ENCODE measurements around the gene HDGFL2.

HDGFL2 gene

DNA sequence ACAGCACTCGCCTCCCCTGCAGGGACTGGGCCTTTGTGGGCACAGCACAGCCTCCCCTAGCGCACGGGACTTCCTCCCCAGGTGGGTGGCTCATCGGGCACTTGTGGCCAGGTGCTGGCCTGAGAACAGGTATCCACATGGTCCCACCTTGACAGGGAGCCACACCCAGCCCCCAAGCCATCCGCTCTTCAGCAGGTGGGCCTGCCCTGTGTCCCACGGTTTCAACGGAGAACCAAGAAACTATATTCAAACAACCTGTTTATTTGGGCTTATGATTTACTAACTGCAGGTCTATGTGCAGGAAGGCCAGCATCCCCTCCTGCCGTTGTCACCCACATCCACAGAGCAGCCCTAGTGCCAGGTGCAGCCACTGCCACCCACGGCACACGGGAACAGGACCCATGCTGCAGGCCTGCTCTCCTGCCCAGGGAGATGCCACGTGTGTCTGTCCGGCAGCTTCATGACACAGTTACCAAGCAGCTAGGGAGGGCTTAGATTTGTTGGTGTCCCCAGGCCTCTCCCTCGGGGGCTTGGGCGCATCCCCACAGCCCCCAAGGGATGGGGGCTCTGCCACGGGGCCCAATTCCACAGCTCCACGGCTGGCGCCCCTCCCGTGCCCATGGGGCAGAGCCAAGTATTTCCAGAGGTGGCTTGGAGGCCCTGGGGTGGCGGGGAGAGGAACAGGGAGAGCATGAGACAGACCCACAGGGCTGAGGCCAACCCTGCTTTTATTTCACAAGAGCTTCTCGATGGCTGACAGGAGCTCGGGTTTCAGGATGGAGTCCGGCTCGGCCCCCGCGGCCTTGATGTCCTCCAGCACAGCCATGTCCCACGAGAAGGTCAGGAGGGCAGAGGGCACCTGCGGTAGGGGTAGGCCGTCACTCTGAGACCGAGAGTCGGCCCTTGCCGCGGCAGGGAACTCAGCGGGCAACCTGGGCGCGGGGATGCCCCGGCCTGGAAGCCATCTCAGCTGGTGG lies 27.0 kb upstream of the HDGFL2 start:
- no peak for DNase-seq (ENCODE audit: low read depth in 2 of 2)

DNA sequence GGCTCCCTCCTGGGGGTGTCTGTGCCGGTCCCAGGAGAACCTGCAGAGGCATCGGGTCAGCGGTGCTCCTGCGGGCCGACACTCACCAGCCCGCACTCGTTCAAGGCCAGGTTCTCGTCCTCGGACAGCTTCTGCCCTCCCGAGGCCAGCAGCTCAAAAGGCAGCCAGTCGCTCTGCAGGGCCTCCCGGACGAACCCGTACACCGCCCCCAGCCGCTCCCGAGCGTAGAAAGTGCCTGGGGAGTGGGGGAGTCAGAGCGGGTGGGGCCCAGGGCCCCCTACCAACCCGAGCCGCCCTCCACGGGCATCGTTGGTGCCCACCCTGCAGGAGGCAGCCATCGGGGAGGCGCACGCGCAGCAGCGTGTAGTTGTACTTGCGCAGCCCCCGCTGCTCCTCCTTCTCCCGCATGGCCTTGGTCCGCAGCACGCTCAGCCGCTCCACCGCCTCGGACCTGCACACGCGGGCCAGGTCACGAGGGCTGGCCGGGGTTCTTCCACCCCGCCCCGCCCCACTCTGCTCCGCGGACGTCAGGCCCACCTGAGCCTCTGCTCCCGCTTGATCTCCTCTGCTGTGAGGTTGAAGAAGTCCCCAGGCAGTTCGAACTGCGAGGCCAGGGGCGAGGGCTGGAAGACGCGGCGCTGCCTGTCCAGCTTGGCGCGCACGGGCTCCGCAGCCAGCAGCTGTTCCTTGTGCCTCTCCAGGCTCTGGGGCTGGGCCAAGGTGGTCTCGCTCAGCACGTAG lies 26.0 kb upstream of the HDGFL2 start:
- DNase-seq (ENCODE audit: low read depth in 2 of 2), result no peak

DNA sequence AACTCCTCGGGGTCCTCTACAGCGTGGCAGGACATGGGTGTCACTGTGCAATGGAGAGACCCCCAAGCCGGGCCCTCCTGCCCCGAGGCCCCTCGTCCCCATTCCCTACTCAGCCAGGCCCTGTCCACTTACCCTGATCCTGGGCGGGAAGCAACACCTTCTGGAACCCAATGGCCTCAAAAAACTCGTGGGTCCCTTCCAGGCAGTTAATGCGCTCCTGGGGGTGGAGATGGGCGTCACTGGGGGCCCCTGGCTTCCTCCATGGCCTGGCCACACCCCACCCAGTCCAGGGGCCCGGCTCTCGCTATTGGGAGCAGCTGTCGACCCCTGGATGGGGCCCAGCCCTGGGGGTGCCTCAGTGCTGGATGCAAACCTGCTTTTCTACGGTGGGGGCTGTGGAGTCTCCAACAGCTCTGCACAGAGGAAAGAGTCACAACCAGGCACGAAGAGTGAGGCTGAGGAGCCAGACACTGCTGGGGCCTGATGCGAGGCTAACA lies 25.3 kb upstream of the HDGFL2 start:
- no peak for DNase-seq (ENCODE audit: low read depth in 2 of 2)

DNA sequence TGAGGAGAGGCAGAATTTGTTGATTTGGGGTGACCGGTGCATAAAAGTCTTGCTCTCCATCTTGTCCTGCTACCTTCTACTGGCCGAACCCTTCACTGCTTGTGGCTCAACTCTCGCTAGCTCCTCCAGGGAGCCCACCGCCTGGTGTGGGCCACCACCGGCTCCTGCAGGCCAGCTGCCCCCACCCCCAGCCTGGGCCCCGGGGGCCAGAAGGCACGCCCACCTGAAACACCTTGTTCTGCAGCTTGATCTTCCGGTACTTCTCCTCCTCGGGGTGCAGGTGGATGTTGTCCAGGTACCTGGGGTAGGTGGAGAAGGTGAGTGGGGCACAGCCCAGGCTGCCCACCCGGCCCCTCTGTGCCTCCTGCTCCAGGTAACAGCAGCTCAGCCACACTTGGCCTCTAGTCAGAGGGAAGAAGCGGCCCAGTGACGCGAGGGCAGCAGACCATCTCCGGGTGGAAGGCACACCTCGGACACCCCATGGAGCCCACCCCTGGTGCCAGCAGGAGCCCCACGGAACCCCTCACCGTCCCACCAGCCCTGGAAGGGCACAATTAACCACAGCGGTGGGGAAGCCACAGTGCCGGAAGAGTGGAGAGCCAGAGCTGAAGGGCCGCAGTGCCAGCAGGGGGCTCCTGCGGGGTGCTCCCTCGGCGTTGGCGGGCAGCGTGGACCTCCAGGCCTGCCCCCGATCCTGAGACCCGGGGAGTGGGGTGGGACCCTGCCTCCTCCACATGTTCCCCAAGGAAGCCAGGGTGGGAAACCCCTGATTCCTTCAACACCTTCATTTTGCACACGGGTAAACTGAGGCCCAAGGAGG lies 24.6 kb upstream of the HDGFL2 start:
- DNase-seq (ENCODE audit: low read depth in 2 of 2), result no peak

DNA sequence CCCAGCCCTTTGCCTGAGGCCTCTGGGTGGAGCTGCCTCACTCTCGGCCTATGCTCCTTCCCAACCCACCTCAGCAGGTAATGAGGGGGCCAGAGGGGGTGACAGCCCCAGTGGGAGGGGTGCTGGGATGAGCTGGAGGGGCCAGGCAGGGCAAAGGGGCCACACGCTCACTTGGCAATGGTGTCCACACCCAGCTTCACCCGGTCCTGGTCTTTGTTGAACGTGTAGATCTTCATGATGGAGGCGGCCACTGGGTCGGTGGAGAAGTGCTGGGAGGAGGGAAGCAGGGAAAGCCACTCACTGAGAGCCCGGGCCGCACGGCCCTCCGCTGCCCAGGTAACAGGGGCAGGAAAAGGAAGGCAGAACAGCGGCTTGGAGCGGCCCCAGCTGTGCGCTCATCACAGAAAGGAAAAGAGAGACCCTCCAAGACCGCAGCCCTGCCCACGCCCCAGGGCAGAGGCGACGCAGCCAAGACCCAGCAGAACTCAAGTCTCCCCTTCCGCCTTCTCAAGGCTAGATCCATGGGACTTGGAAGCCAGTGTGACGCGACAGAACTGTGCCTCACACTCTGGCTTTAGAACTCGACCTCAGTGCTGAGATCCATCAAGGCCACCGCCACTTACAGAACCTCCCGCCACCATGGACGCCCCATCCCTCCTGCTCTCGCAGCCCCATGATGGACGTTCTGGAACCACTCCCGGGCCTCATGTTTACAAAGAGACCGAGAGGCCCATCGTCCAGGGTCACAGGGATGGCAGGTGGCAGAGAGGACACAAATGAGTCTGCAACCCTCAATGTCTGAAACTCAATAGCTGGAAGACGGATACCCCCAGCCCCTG lies 23.7 kb upstream of the HDGFL2 start:
- no peak for DNase-seq (ENCODE audit: low read depth in 2 of 2)

DNA sequence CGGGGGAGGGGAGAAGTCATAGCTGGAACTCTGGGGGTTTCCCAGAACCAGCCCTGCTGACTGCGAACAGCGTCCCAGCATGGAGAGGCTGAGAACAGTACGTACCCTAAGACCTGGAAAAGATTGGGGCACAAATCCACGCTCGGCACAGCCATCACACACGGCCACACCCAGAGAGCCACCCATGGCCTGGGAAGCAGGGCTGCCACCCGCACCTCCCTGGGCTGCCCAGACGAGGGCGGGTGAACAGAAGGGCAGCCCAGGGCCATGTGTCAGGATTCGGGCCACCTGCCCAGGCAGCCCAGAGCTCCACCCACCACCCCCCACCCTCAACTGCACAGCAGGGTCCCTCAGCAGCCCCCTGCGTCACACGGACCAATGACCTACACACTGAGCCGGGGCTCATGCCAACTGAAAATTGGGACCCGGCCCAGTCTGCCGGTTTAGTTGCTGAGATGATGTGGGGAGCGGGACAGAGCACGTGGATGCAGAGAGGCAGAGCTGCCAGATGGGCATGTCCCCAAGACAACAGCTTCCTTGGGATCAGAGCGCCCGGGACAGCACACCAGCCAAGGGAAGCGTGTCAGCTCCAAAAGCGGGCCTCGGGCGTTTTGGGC lies 23.0 kb upstream of the HDGFL2 start:
- DNase-seq (ENCODE audit: low read depth in 2 of 2), result no peak

DNA sequence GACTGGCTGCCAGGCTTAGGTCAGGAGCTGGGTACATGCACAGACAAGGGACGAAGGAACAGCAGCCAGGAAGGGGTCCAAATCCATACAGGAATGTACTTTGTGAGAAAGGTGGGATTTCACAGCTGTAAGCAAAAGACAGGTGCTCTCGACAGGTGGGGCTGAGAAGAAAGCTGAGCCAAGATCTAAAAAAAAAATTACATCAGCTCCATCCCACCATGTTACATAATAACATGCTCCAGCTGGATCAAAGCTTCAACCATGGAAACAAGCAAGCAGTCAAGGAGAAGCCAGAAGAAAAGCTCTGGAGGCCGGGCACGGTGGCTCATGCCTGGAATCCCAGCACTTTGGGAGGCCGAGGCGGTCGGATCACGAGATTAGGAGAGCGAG lies 22.5 kb upstream of the HDGFL2 start:
- DNase-seq (ENCODE audit: low read depth in 2 of 2), result no peak

DNA sequence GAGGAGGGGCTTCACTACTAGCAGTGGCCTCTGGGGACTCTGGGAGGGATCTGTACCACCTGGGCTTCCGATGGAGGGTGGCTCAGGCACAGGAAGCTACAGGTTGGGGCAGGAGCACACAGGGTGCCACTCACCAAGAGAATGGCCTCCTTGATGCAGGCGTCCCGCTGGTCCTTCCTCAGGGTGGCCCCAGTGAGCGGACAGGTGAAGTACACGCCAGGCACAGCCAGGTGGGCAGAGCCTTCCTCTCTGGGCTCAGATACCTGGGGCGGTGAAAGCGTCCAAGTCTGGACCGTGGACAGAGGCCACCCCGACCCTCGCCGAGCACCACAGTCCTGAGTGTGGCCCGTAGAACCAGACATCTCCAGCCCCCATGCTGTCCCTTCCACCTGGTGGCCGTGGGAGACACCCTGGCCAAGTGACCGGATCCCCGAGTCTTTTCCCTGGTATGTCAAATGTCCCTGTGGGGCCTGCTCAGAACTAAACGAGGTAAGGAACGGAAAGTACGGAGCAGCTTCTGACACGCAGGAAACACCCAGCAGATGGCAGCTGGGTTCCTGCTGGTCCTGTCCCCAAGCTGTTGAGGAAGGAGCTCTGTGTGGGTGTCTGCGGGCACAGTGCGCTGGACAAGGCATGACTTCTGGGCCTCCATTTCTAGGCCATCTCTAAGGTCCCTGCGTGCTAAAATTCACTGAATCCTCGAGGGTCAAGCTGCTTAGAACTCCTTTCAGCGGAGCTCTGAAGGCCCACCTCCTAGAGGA lies 19.7 kb upstream of the HDGFL2 start:
- DNase-seq (ENCODE audit: low read depth in 2 of 2), result no peak

DNA sequence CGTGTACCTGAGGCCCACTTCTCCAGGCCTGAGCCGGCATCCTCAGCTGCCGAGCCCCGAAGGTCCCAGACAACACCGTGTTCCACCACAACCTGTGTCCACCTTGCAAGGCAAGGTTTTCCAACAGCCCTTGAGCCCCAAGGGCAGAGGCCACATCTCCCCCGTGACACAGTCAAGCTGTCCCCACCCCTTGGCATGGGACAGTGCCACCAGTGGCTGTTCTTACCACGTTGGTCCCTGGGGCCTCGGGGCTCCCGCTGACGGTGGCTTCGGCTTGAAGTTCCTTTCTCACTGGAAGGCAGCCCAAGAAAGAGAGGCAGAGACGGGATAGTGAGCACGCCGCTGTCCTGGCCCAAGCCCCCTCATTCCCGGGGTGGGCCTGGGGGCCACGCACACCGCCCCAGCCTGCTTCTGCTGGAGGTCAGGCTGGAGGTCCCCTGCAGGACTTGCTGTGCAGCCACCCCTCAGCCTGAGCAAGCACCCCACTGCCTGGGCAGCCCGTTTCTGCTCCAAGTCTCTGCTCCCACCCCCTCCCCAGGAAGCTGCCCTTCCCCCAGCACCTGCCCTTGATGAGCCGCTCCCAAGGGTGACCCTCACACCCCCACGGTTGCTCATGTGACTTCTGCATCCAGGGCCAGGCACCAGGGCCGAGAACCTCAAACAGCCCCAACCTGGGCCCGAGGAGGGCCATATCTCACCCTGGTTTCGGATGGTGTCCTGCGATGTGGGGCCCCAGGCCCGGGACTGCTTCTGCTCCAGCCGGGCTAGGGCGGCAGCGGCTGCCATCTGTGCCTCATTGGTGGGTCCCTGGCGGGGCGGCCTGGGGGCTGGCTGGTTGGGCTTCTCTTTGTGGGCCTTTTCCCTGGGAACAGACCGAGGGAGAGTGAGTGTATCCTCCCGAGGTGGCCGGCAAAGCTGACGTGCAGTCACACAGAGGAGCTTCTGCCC lies 18.6 kb upstream of the HDGFL2 start:
- DNase-seq (ENCODE audit: low read depth in 2 of 2), result no peak

DNA sequence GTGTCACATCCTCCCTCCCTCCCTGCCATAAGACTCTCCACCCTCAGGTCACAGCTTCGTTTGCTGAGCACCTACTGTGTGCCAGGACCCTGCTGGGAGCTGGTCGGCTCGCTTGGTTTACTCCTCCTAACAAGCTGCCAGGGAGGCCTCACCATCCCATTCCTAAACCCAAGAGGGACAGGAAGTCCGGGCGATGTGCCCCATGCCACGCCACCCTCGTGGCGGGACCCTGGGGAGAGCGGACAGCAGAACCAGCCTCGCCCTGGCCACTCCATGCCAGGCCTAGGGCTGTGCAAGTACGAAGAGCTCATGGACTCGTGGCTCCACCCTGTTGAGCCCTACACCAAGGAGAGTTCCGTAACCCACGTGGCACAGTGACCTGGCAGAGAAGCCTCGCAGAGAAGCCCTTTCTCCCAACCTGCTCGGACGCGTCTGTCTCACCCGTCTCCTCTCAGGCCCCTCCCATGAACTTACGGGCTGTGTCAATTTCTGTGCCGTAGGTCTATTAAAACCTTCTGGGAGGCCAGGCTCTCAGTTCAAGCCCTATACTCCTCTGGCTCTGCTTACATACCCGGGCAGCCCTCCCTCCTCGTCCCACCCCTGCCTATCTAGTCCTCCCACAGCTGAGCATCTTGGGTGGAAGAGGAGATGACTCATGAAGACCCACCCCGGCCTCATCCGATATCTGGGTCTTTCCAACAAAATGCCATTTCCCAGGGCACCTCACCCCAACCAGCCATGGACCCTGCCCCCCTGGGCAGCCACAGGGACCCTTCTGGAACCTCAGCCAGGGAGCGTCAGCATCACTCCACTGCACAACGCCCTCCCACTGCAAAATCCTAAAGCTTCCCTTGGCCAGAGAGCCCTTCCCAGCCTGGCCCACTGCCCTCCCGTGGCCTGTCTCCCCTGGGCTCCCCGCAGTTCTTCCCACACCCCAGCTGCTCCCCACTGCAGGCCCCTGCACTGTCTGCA lies 17.1 kb upstream of the HDGFL2 start:
- DNase-seq (ENCODE audit: low read depth in 2 of 2), result no peak

DNA sequence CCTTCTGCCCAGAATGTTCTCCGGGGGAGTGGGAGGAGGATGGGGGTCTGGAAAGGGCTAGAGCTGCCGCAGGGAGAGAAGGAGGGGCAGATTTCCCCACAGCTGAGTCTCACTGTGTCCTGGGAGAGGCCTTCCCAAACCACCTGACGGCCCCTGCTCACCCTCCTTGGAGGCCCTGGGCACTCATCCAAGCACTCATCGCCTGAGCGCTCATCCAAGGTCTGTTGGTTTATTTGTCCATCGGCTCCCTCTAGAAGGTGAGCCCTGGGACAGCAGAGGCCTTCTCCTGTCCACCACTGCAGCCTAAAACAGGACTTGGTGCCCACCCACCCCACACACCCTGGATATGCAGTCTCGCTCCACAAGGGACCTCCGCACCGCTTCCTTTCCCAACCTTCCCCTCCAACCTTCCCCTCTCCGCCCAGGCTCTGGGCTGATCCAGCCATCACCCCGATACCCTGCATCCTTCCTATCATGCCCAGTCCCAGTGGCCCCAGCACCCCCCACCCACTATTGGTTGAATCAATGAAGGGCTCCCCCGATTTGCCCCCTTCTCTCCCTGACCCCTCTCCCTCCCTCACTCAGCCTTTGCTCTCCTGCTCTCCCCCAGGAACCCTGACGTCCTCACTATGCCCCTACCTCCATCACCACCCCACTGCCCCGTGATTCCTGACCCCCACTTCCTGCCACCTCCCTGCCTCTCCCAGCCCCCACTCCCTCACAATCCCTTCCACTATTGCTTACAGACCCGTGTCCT lies 16.2 kb upstream of the HDGFL2 start:
- no peak for DNase-seq (ENCODE audit: low read depth in 2 of 2)

DNA sequence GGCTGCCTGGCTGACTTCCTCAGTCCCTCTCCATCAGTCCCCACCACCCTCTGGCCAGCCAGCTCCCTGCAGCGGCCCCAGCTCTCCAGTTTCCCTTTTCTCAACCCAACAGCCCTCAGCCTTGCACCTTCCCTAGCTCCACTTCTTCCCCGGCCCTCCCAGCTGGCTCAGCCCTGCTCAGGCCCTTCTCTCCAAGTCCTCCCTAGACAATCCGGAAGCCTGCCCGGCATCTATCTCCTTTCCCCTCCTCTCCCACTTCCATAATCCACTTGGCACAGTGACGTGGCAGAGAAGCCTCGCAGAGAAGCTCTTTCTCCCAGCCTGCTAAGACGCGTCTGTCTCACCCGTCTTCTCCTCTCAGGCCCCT lies 15.6 kb upstream of the HDGFL2 start:
- no peak for DNase-seq (ENCODE audit: low read depth in 2 of 2)

DNA sequence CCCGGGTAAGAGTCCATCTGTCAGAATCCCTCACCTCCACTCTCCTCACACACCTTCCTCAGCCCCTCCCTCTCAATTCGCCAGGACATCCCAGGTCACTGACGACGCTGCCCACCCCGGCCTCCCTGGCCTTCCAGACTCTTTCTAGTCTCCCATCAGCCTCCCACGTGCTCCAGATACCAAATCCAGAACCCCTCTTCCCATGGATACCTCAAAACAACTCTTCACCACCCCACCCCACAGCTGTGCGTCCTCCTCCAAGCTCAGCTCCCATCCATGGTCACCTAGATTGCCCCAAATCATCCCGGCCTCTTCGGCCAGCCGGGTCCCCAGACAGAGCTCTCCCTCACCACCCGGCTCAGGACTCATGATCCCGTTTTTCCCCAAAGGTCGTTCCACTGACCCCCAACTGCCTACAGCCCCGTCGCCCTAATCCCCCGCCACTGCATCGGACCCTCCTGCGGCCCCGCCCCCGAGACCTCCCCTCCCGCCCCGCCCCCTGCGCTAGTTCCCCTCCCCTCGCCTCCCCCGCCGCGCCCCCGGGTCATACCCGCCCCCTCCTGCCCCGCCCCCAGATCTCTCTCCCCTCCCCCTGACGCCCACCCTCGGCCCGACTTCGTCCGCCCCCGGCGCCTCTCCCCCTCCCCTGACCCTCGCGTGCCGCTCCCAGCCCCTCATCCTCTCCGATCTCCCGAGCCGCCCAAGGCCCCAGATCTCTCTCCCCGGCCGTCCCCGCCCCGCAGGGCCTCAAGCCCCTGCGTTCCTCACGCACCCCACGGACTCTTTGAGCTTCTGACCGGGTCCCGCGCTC lies 15.0 kb upstream of the HDGFL2 start:
- DNase-seq (ENCODE audit: low read depth in 2 of 2), result peak in 1 of 2 donors; percentile 9

DNA sequence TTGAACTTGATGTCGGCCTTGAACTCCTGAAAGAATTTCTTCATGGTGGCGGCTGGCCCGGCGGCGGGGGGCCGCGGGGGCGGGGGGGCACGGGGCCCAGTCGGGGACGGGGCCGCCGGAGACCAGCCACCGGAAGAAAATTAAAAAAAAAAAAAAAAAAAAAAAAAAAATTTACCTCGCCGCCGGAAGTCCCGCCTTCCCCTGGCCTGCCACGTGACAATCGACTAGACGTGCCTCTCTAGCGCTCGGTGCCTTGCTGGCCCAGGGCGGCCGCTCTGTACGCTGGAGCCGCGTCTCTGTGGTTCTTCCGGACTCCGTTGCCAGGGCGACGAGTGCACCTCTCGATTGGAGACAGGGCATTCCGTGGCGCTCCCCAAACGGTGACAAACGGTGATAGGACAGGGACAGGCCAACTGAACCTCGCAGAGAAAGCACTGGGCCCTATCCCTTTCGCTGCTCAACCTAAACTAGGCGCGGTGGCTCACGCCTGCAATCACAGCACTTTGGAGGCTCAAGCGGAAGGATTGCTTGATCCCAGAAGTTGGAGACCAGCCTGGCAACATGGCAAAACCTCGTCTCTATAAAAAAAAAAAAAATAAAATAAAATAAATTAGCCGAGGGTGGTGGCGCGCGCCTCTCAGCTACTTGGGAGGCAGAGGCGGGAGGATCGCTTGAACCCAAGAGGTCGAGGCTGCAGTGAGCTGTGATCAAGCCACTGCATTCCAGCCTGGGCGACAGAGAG lies 14.3 kb upstream of the HDGFL2 start, which contains the start of gene UBXN6:
UBXN6 (minus strand) TSS at position 141 of the 742 bp plus-strand sequence; CDS start at position 44, 97 bp downstream.
- peak; percentile 97 to 98 for DNase-seq (ENCODE audit: low read depth in 2 of 2)
